Stimulated activated CD8-positive, alpha-beta memory T cell treated with anti-CD3 and anti-CD28 coated beads, Interleukin-12 subunit alpha, Interleukin-12 subunit beta, amount 100 ng/mL, for 24 hours (primary cell): Measurements from ENCODE around the gene TSPAN5.
"Not testable (repeated sequence)": the region's sequence is repeated elsewhere in the genome, so short reads cannot be mapped to it uniquely, and the experiment has no call there.

Experiments used
- DNase-seq: peaks from one replicate; pipeline ENCODE4 v3.0.0-alpha.2; 2020; ENCODE audit errors: extremely low read depth

Gene TSPAN5

GRCh38 chr4:98546910-98547594 lies 111.4 kb downstream of the TSPAN5 start:
- DNase-seq, result no peak

- DNase-seq, result no peak
Observed at GRCh38 chr4:98544818-98545414, 113.5 kb downstream of the TSPAN5 start.

GRCh38 chr4:98544141-98544817 lies 114.1 kb downstream of the TSPAN5 start:
- DNase-seq, result no peak

- DNase-seq, result no peak
Observed at GRCh38 chr4:98542011-98542410, 116.4 kb downstream of the TSPAN5 start.

DNA sequence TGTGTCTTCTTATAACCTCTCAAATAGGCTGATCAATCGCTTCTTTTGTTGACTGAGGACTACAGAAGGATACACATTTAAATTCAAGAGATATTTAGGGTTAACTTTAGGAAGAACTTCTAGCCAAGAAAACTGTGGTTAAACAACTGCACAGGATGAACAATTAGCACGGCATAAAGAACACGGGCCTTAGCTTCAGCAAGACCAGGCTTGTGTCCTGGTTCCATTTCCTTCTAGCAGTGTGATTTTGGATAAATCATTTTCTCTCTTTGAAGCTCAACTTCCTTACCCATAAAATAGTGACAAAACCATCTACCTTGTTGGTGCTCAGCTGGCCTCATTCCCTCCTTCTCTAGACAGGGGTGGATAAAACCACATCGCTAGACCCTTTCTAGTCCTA lies 117.6 kb downstream of the TSPAN5 start:
- no peak for DNase-seq

GRCh38 chr4:98539741-98540140 lies 118.7 kb downstream of the TSPAN5 start:
- DNase-seq, result no peak

- no peak for DNase-seq
Observed at GRCh38 chr4:98539299-98539698, 119.1 kb downstream of the TSPAN5 start.

DNA sequence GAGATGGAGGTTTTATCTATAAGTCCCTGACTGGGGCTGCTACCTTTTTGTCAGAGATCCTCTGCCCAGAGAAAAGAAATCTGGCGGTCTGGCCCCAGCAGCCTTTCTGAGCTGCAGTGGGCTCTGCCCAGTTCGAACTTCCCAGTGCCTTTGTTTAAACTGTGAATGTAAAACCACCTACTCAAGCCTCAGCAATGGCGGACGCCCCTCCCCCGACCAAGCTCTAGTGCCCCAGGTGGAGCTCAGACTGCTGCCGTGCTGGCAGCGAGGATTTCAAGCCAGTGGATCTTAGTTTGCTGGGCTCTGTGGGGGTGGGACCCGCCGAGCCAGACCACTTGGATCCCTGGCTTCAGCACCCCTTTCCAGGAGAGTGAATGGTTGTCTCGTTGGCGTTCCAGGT lies 121.8 kb downstream of the TSPAN5 start:
- DNase-seq, result no peak

GRCh38 chr4:98534146-98534545 lies 124.3 kb downstream of the TSPAN5 start:
- not testable (repeated sequence) for DNase-seq

DNA sequence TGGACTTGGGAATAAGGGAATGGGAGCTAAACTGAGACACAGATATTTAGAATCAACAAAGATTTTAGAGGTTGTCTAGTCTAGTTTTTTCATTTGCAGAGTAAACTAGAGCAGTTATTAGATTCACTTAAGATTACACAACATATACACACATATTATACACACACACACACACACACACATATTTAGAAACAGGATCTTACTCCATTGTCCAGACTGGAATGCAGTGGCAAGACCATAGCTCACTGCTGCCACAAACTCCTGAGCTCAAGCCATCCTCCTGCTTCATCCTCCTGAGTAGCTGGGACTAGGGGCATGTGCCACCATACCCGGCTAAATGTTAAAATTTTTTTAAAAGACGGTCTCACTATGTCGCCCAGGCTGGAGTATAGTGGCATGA lies 127.8 kb downstream of the TSPAN5 start:
- DNase-seq, result no peak

GRCh38 chr4:98529970-98530569 lies 128.3 kb downstream of the TSPAN5 start:
- no peak for DNase-seq

DNA sequence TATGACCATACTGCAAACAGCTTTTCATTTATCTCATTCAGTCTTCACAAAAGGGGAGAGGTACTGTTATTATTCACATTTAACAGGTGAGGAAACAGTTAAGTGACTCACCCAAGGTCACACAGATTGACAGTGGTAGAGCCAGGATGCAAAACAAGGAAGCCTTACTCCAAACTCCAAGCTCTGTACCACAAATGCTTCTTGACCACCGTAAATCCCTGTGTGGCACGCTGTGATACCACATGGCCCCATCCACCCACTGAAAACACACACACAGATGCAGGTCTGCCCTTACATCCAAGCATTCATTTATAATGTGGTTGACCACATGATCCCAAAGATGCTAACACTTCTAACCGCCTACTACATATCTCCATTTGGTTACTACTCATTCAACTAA lies 129.5 kb downstream of the TSPAN5 start:
- no peak for DNase-seq

DNA sequence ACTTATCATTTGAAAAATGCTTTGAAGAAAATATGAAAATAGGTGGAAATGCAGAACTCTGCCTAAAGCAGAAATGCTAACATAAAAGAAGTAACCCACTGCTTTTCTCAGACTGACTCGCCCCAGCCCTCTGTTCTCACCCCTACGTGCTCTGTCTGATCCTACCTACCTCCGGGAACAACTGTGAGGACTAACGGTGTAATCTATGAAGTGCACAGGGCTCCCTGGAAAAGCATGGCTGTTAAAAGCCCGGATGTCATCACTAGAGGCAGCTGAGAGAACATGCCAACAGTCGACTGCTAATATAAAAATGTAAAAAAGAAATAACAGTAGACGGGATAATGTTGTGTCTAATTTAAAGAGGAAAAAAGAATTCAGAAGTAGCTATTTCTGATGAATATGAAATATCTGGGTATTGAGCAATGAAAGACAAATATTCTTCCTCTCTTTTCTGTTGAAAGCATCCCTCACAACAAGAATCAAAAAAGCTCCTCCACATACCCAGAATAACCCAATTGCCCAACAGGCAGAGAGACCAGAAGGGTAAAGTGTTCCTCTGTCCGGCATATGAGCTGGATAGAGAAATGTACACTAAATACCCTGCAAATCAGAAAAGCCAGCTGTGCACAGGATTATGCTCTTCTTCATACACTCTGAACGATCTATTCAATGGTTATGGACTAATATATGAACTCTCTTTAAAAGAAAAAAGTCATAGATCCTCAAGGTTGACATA lies 130.7 kb downstream of the TSPAN5 start:
- no peak for DNase-seq

DNA sequence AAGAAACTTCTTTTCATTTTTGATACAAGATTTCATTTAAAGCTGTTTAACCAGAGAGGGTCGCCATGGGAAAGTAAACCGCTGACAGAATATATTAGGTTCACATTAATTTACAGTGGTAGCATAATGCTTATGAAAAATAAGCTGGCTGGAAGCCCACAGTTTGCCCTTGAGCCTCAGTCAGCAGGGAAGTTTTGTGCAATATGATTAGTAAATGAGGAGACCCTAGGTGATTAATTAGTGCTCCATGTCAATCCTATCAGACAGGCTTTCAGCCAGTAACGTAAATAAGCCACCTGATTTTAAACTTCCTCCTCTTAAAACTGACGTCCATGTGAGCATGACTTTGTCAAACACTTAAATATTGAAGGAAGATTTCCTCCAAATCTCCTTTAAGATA lies 134.2 kb downstream of the TSPAN5 start:
- DNase-seq, result no peak

- no peak for DNase-seq
Observed at GRCh38 chr4:98522636-98523395, 135.6 kb downstream of the TSPAN5 start.

DNA sequence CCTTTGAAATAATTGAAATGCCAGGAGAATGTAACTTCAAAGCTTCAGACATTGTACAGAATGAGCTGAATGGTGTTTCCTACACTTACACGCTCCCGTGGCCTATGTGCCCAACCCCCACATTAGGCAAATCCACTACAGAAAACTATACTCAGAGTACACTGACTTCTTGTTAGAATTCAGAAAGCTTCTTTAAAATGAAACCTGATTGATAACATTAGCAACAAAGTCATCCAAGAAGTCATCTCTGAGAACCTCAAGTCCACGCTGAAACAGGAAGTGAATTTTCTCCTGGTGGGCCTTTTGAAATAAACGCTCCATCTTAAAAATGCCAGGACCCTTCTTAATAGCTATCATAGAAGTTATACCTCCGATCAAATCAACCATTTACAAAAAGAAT lies 136.3 kb downstream of the TSPAN5 start:
- DNase-seq, result no peak

DNA sequence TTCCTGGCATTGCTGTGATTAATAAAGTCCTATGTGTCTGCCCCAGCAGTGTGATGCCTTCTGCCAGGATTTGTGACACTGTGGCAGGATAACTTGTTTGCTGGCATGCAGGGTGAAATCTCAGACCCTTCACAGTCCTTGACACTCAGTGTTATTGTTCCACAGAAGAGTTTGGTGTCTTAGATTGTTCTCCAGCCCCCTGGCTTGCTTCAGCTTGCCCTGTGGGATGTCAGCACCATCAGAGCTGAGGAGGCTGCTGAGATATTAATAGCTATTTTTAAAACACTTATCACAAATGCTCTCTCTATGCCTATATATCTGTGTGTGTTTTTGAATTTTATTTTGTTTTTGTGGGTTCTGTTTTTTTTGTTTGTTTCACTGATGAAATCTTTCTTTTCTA lies 136.9 kb downstream of the TSPAN5 start:
- DNase-seq, result no peak

DNA sequence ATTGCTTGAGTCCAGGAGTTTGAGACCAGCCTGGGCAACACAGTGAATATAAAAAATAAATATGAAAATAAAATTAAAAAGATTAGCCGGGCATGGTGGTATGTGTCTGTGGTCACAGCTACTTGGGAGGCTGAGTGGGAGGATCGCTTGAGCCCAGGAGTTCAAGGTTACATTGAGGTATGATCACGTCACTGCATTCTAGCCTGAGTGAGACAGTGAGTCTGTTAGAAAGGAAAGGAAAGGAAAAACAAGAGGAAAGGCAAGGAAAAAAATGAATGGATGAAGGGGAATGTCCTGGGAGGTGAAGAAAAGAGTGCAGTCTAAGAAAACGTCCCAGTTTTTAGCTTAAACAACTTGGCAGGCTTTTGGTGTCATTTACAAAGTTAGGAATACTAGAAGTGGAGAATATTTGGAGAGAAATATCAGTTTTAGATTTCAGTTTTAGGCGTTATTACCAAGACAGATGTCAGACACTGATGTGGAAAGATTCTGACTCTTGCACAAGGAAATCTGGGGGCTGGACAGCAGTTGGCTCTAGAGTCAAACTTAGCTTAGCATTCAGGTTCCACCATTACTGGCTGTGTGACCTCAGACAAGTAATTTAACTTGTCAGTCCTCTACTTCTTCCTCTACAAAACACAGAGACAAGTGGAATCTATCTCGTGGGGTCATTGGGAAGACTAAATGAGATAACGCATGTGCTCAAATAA lies 139.0 kb downstream of the TSPAN5 start:
- DNase-seq, result no peak

GRCh38 chr4:98518559-98519267 lies 139.7 kb downstream of the TSPAN5 start:
- no peak for DNase-seq
